Ovary (tissue), 3 donors: Measurements from ENCODE around the gene CASD1.

Experiments used
- POLR2A ChIP-seq: fragments of 450-650 bp; IDR thresholded peaks from one replicate; pipeline ENCODE4 v1.6.1; 2017; ENCODE audit warnings: antibody characterized with exemption, mild to moderate bottlenecking, moderate library complexity
- TF ChIP-seq, protein P1 (sequence below), 3 donors: fragments of 450-650 bp in 2 of 3; fragments of 200-600 bp in 1 of 3; IDR thresholded peaks; one replicate each; pipeline versions ENCODE4 v1.5.1 to v1.8.0; 2016 to 2022; ENCODE audit warnings: antibody characterized with exemption in 3 of 3, mild to moderate bottlenecking in 1 of 3
- donor health status: DM: no; HTN: no; CAD: no.

DNA sequence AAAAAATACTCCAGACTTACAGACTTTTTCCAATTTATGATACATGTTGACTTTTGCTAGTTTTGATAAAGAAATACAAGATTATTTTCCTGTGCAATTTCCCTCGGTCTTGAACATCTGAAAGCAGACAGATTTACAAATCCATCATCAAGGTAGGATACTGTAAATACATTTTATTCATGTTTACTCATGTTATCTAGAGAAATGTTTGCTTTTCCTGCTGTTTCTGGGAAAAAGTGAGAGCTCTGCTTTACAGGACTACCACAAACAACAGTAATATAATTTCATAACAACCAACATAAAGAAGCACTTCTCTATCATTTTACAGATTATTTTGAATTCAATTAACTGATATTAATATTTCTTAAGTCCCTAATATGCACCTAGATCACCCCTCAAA, 31.7 kb upstream of the CASD1 start:
- TF ChIP-seq, protein P1, sequence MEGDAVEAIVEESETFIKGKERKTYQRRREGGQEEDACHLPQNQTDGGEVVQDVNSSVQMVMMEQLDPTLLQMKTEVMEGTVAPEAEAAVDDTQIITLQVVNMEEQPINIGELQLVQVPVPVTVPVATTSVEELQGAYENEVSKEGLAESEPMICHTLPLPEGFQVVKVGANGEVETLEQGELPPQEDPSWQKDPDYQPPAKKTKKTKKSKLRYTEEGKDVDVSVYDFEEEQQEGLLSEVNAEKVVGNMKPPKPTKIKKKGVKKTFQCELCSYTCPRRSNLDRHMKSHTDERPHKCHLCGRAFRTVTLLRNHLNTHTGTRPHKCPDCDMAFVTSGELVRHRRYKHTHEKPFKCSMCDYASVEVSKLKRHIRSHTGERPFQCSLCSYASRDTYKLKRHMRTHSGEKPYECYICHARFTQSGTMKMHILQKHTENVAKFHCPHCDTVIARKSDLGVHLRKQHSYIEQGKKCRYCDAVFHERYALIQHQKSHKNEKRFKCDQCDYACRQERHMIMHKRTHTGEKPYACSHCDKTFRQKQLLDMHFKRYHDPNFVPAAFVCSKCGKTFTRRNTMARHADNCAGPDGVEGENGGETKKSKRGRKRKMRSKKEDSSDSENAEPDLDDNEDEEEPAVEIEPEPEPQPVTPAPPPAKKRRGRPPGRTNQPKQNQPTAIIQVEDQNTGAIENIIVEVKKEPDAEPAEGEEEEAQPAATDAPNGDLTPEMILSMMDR (IDR thresholded peaks at IDR 0.05) = no peak
- TF ChIP-seq POLR2A = no peak
